Activated CD4-positive, alpha-beta memory T cell treated with anti-CD3 and anti-CD28 coated beads for 36 hours (primary cell): ENCODE data around the gene DYNC1LI1. TPM values are rescaled to one million over a fixed set of nuclear protein-coding genes. Genes with fewer than 3 reads are reported as not detected.

Source experiments
- CTCF ChIA-PET: fragments of 350-600 bp; sonication (Branson Sonifier 250); formaldehyde crosslinking; loops from one replicate; lab custom pipeline; 2021; ENCODE audit warnings: antibody characterized with exemption, inconsistent platforms; lab: Charles Lee
- POLR2A ChIA-PET: fragments of 350-600 bp; sonication (Branson Sonifier 250); formaldehyde crosslinking; loops from one replicate; lab custom pipeline; 2021; ENCODE audit warnings: antibody characterized with exemption; lab: Charles Lee
- DNase-seq: peaks from one replicate; pipeline ENCODE4 v3.0.0-alpha.2; 2020
- H3K27ac Mint-ChIP-seq: one replicate; pipeline ENCODE4 v1.8.0; 2021; ENCODE audit warnings: mixed read lengths
- H3K27me3 Mint-ChIP-seq: one replicate; pipeline ENCODE4 v1.8.0; 2021; ENCODE audit warnings: mixed read lengths
- H3K36me3 Mint-ChIP-seq: one replicate; pipeline ENCODE4 v1.8.0; 2021; ENCODE audit warnings: mixed read lengths
- H3K4me1 Mint-ChIP-seq: one replicate; pipeline ENCODE4 v1.8.0; 2021; ENCODE audit warnings: low read depth, mixed read lengths
- H3K4me3 Mint-ChIP-seq: one replicate; pipeline ENCODE4 v1.8.0; 2021; ENCODE audit warnings: mild to moderate bottlenecking, mixed read lengths
- H3K9me3 Mint-ChIP-seq: one replicate; pipeline ENCODE4 v1.8.0; 2021; ENCODE audit warnings: mixed read lengths
- intact Hi-C: fragments of 100-400 bp; cut with micrococcal nuclease; formaldehyde crosslinking; loops from one replicate; pipeline ENCODE4 v1.15.1; 2023
- microRNA-seq: library from miRNA; unstranded; fragments of <30 nt; microRNA quantifications from one replicate; pipeline ENCODE4 v1.2.0, GENCODE V29; 2022; ENCODE audit warnings: borderline number of aligned reads, borderline microRNAs expressed, borderline replicate concordance
- total RNA-seq, 2 experiments: library from RNA; stranded (reverse); gene quantifications; one replicate each; pipeline ENCODE4 v1.2.3, GENCODE V29; 2021

The DYNC1LI1 gene
- total RNA-seq, 2 experiments from 2014 or later = 35.2 to 36.3 TPM

DNA sequence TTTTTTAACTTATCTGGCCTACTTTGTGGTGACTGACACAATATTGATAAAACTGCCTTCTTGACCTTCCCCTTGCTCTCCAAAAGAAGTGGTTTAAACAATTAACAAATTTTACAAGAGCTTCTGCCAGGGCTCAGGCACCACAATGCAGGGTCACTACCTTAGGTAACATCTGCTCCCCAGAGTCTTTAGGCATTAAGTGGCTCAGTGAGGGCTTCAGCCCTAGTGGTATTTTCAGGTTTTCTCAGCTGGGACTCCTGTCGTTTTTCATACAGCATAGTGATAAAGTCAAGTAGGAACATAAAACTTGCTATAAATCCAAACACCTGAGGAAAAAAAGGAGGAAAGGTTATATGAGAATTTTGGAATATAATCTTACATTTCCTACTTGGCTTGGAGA, 86.9 kb downstream of the DYNC1LI1 start:
- ChIA-PET CTCF (interaction anchor here (1.2 to 2.8 kb wide), 2 partner anchors 9 to 16 kb away, joined by 3 to 17 read pairs; no protein-coding TSS in a partner anchor), POLR2A (no interaction called here)
- Mint-ChIP-seq H3K36me3 (peaks cover 59% of the 10 kb centered on the region), H3K27me3 (no peaks in the 10 kb centered on the region), H3K4me3 (no peak overlapping the region), H3K27ac (no peak overlapping the region), H3K4me1 (peaks cover 26% of the 10 kb centered on the region), H3K9me3 (no peaks in the 10 kb centered on the region)
- intact Hi-C loops = no loop called here
- DNase-seq = no peak

GRCh38 chr3:32482693-32483092, 88.0 kb downstream of the DYNC1LI1 start:
- ChIA-PET POLR2A (interaction anchor here (1.1 kb wide), 1 partner anchor 10 kb away, joined by 3 read pairs; no protein-coding TSS in a partner anchor), CTCF (interaction anchor here (1.2 to 1.3 kb wide), 2 partner anchors 10 to 14 kb away, joined by 3 to 12 read pairs; no protein-coding TSS in a partner anchor)
- Mint-ChIP-seq H3K4me3 (no peak overlapping the region), H3K36me3 (peaks cover 59% of the 10 kb centered on the region), H3K9me3 (no peaks in the 10 kb centered on the region), H3K4me1 (peaks cover 26% of the 10 kb centered on the region), H3K27me3 (no peaks in the 10 kb centered on the region), H3K27ac (no peak overlapping the region)
- intact Hi-C loops = loop anchor here (1.0 kb wide), 1 partner anchor 49 kb away; no protein-coding TSS in a partner anchor
- DNase-seq = no peak

DNA sequence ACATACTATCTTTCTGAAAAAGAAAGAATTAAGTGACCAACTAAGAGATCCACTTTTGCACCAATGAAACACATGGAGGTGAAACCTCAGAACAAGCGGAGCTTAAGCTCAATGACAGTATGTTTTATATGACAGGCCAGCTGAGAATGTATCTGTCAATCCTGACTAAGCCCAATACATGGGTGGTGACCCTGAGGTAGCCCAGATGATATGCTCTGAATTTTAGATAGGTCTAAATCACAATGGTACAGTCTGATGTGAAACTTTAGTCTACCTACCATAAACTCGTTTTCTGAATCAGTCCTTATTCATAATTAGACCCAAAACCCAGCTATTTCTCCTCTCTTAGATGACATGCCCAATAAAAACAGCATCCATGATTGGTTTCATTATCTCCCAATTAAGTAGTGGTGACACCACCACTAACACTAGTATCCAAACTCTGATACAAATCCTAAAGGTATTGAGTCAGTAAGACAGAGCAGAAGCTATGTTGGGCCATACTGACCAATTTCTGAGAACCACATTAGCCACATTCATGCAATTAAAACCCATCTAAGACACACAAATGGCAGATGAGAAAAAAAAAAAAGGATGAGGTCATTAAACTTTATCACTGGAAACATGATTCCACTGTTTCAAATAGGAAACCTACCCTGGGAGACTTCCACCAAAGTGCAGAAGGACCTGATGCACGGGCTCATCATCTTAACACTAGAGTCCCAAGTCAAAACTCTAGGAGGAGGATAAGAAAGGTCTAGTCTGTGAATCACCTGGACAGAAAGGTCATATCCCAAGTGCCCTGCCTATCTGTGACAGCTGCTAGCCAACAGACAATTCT, 88.6 kb downstream of the DYNC1LI1 start:
- Mint-ChIP-seq H3K36me3 (peaks cover 60% of the 10 kb centered on the region), H3K27ac (no peak overlapping the region), H3K9me3 (no peaks in the 10 kb centered on the region), H3K4me3 (no peak overlapping the region), H3K27me3 (no peaks in the 10 kb centered on the region), H3K4me1 (peaks cover 29% of the 10 kb centered on the region)
- ChIA-PET POLR2A (interaction anchor here (1.1 kb wide), 1 partner anchor 10 kb away, joined by 3 read pairs; no protein-coding TSS in a partner anchor), CTCF (interaction anchor here (0.8 to 1.3 kb wide), 2 partner anchors 14 to 49 kb away, joined by 3 to 12 read pairs; no protein-coding TSS in a partner anchor)
- DNase-seq = no peak
- intact Hi-C loops = loop anchor here (1.0 kb wide), 1 partner anchor 49 kb away; no protein-coding TSS in a partner anchor

GRCh38 chr3:32480604-32481003, 90.1 kb downstream of the DYNC1LI1 start:
- Mint-ChIP-seq H3K36me3 (peaks cover 61% of the 10 kb centered on the region), H3K27ac (no peak overlapping the region), H3K27me3 (no peaks in the 10 kb centered on the region), H3K4me3 (no peak overlapping the region), H3K4me1 (peaks cover 33% of the 10 kb centered on the region), H3K9me3 (no peaks in the 10 kb centered on the region)
- intact Hi-C loops = no loop called here
- DNase-seq = no peak
- ChIA-PET POLR2A (no interaction called here), CTCF (interaction anchor here (1.7 kb wide), 1 partner anchor 13 kb away, joined by 7 read pairs; no protein-coding TSS in a partner anchor)

Small RNA genes lying within 50 kb of the gene (microRNA-seq; reads per million reads assigned to microRNA genes)
- not detected for gene MIR548AY

Other genes with a start within 250 kb of the DYNC1LI1 start
- gene CMTM7, start 179.0 kb downstream of the DYNC1LI1 start, total RNA-seq = 10 to 100 TPM; 46.1 to 47.1 TPM
- 10 to 100 TPM; 87.7 to 89.1 TPM for gene CMTM6, start 68.0 kb downstream of the DYNC1LI1 start, total RNA-seq
- 10 to 100 TPM; 52.4 to 54.7 TPM for gene CNOT10, start 114.3 kb upstream of the DYNC1LI1 start, total RNA-seq
- gene TRIM71, start 247.1 kb upstream of the DYNC1LI1 start, total RNA-seq = under 1 TPM; 0.02 TPM